ENCODE data around the gene FRK.
"Not testable (repeated sequence)": the region's sequence is repeated elsewhere in the genome, so short reads cannot be mapped to it uniquely, and the experiment has no call there.

FRK gene

DNA sequence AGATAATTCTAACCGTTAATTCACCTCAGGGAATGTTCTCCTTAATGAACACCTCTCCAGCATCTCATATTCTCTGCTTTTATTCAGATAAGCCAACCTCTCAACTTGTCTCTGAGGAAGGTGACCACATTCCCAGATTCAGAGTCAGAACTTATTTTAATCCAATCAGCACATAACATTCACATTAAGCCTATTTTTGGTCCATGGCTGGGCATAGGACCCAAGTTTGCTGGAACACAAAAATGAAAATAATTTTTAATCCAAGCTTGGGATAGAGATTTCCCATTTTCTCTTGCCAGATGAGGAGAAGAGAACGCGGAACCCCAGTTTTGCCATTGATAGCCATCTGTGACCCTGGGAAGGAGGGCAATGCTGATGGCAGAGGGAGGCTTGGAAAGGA, 126.5 kb downstream of the FRK start:
- no peak for FAIRE-seq

DNA sequence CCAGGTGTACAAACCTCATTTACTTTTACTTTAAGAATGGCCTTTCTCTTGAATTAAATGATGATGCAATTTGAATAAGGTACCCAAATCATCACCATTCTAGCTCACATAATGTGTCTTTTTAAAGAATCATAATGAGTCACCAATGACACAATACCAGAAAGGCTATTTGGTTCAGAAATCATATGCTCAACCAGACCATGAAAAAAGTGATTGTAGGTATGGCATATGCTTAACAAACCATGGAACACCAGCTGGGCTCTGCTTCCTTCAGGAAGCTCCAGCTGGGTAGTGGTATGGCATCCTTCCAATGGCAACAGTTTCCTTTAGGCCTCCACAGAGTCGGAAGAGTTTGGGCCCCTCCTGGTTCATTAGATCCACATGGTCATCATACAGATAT, 128.2 kb downstream of the FRK start:
- FAIRE-seq = no peak

DNA sequence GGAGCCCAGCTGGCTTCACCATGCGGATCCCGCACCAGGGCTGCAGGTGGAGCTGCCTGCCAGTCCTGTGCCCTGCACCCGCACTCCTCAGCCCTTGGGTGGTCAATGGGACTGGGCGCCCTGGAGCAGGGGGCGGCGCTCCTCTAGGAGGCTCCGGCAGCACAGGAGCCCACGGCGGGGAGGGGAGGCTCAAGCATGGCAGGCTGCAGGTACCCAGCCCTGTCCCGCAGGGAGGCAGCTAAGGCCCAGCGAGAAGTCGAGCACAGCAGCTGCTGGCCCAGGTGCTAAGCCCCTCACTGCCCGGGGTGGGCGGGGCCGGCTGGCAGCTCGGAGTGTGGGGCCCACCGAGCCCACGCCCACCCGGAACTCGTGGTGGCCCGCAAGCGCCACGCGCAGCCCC, 132.7 kb downstream of the FRK start:
- not testable (repeated sequence) for FAIRE-seq

DNA sequence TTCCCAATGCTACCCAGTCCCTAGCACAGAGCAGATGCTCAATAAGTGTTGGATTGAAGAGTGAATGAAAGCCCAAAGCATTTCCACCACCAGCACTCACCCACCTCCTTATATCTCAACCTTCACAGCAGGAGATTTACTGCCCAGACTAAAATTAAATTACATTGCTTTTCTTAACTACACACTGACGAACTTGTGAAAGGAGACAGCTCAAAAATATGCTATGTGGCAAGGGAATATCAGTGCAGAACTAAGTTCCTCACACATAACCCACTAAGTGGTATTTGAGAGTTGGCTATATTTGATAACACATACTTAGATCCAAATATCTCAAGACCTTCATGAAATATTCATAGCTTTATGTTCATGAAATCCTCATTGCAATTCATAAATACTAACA, 137.7 kb downstream of the FRK start:
- no peak for FAIRE-seq

DNA sequence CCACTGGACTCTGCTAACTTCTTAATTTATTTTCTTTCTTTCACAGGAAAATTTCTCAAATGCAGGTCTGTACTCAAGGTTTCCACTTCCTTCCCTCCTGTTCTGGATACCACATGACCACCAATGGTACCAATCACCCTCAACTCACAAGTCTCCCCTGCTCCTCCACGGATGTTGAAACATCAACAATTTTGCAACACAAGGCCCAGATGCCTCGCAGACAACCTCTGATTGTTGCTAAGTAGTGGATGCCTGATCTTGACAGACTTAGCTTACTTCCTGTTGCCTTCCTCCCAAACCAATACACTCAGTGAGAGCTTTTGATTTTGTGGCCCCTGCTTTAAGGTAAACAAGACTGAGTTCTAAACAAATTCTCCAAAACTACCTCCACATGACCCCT, 146.6 kb downstream of the FRK start:
- no peak for FAIRE-seq

GRCh38 chr6:115909923-115910546, 150.7 kb downstream of the FRK start:
- FAIRE-seq = no peak

GRCh38 chr6:115908906-115909559, 151.7 kb downstream of the FRK start:
- no peak for FAIRE-seq

- FAIRE-seq = no peak
Measured at GRCh38 chr6:115905471-115905870, 155.2 kb downstream of the FRK start.

DNA sequence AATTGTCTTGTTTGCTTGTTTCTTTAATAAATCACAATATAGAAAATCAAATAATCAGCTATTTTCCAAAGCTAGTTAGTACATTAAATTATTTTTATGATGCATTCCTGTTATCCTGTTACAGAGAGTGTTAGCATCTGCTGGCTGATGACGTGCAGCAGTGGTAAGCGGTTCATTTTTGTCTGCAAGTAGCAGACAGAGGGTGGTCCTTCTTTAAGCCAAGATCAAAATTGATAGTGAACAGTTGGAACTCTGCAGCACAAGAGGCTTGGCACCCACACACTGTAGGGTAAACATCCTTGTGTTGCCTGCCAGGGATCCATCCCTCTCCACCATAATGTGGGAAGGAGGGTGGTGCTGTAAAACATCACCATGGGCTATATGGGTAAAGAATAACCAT, 158.3 kb downstream of the FRK start:
- no peak for FAIRE-seq

DNA sequence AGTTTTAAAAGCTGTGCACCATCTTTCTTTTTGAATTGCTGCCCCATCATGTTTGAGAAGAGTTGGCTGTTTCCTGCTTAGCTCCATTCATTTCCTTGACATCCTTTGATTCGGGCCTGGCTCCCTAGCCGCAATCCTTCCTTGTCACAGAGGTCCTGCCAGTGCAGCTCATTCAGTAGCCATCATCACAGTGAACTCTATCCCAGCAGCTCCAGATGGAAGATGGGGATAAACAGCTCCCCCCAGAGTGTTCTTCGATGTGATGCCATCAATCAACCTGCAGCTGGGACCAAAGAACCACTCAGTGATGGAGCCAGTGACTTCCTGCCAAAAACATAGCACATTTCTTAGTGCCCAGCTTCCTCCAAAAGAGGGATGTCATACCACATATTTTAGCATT, 158.8 kb downstream of the FRK start:
- FAIRE-seq = no peak

DNA sequence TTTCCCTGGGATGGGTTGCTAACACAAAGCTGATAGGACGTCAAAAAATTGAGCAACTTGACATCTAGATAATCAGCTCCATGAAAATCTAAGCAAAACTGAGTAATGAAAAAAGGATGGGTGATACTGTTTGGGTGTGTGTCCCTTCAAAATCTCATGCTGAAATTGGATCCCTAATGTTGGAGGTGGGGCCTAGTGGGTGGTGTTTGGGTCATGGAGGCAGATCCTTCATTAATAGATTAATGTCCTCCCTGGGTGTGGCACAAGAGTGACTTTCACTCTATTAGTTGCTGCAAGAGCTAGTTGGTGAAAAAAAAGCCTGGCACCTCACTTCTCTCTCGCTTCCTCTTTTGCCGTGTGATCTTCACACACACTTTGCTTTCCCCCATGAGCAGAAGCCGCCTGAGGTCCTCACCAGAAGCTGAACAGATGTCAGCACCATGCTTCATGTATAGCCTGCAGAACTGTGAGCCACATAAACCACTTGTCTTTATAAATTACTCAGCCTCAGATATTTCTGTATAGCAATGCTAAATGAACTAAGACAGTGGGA, 160.9 kb downstream of the FRK start:
- FAIRE-seq = no peak

GRCh38 chr6:115898246-115898645, 162.4 kb downstream of the FRK start:
- no peak for FAIRE-seq

DNA sequence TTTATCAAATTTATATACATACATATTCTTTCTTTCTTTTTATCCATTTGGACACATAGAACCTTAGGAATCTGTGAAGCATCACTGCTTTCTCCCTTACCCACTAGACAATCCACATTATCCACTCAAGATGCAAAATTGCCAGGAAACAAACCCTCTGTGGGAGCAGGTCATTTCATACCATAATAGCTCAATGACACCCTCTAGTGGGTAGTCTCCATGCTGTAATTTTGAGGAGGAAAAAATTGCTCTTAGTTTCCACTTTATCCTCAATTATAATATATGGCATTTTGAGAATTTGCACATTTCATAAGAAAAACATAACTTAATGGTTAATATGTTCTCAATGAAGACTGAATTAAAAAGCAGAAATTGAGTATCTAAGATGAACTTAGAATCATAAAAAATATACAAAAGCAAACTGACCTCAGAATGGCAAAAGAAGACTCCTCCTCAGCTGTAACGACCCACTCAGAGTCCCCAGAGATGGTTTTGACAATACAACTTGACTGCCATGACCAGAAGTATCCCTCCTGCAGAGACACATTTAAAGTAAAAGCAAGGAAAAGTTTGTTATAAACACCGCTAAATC, 164.1 kb downstream of the FRK start:
- peak; percentile 84 for FAIRE-seq

- no peak for FAIRE-seq
Measured at GRCh38 chr6:115894426-115894992, 166.2 kb downstream of the FRK start.

- FAIRE-seq = no peak
Measured at GRCh38 chr6:115891750-115892149, 168.9 kb downstream of the FRK start.

GRCh38 chr6:115891111-115891669, 169.5 kb downstream of the FRK start:
- no peak for FAIRE-seq

GRCh38 chr6:115890238-115890637, 170.5 kb downstream of the FRK start:
- no peak for FAIRE-seq

DNA sequence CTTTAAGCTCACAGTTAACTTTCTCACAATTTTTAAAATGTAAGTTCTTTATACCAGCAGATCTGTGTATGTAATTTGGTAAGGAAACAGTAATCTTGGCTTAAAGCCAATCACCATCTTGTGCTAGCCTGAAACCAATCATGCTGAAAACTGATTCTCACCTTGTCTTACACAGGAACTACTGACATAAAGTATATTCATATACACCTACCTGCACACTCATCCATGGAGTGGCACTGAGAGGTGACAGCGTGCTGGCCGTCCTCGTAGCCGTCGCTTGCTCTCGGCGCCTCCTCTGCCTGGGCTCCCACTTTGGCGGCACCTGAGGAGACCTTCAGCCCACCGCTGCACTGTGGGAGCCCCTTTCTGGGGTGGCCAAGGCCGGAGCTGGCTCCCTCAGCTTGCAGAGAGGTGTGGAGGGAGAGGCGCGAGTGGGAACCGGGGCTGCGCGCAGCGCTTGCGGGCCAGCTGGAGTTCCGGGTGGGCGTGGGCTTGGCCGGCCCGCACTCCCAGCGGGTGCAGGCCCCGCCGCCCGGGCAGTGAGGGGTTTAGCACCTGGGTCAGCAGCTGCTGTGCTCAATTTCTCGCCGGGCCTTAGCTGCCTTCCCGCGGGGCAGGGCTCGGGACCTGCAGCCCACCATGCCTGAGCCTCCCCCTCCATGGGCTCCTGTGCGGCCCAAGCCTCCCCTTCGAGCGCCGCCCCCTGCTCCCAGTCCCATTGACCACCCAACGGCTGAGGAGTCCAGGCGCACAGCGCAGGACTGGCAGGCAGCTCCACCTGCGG, 171.8 kb downstream of the FRK start:
- FAIRE-seq = not testable (repeated sequence)

- FAIRE-seq = no peak
Measured at GRCh38 chr6:115887891-115888290, 172.8 kb downstream of the FRK start.

GRCh38 chr6:115885636-115886366, 174.9 kb downstream of the FRK start:
- no peak for FAIRE-seq

GRCh38 chr6:115882771-115883170, 177.9 kb downstream of the FRK start:
- FAIRE-seq = no peak

DNA sequence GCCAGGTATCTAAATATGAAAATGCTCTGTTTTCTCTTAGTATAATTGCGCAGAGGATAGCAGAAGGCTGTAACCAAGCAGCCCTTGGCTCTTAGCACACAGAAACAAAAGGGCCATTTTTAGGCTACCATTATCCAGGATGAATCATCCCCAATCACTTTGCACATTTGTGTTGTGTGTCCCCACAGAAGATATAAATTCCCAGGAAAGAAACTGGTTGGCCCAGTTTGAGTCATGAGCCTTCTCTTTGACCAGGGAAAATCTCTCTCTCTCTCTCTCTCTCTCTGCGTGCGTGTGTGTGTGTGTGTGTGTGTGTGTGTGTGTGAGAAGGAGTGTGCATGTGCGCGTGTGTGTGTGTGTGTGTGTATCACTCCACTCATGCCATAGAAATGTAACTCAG, 178.5 kb downstream of the FRK start:
- no peak for FAIRE-seq
